Fibroblast of gingiva (primary cell): ENCODE results near the gene ELFN2.
"Not testable (repeated sequence)": the region's sequence is repeated elsewhere in the genome, so short reads cannot be mapped to it uniquely, and the experiment has no call there.

Experiments used
- DNase-seq: peaks from one replicate; pipeline ENCODE4 v3.0.0-alpha.2; 2011; ENCODE audit warnings: low read depth

ELFN2 gene

GRCh38 chr22:37410174-37411055 is 16.9 kb downstream of the ELFN2 start:
- no peak for DNase-seq

GRCh38 chr22:37409459-37410050 is 17.7 kb downstream of the ELFN2 start:
- no peak for DNase-seq

GRCh38 chr22:37409031-37409430 is 18.2 kb downstream of the ELFN2 start:
- no peak for DNase-seq

- no peak for DNase-seq
Measured at GRCh38 chr22:37407856-37408255, 19.4 kb downstream of the ELFN2 start.

- no peak for DNase-seq
Measured at GRCh38 chr22:37406441-37407235, 20.6 kb downstream of the ELFN2 start.

- DNase-seq = no peak
Measured at GRCh38 chr22:37404091-37404490, 23.2 kb downstream of the ELFN2 start.

- DNase-seq = no peak
Measured at GRCh38 chr22:37403267-37403960, 23.9 kb downstream of the ELFN2 start.

GRCh38 chr22:37402184-37402506 is 25.1 kb downstream of the ELFN2 start:
- DNase-seq = no peak

- DNase-seq = no peak
Measured at GRCh38 chr22:37401401-37402183, 25.7 kb downstream of the ELFN2 start.

GRCh38 chr22:37400719-37401118 is 26.6 kb downstream of the ELFN2 start:
- no peak for DNase-seq

- DNase-seq = not testable (repeated sequence)
Measured at GRCh38 chr22:37399457-37399856, 27.8 kb downstream of the ELFN2 start.

GRCh38 chr22:37397226-37397625 is 30.1 kb downstream of the ELFN2 start:
- DNase-seq = no peak

- no peak for DNase-seq
Measured at GRCh38 chr22:37396488-37397084, 30.7 kb downstream of the ELFN2 start.

- no peak for DNase-seq
Measured at GRCh38 chr22:37394341-37394740, 32.9 kb downstream of the ELFN2 start.

GRCh38 chr22:37393746-37394145 is 33.5 kb downstream of the ELFN2 start:
- no peak for DNase-seq

- no peak for DNase-seq
Measured at GRCh38 chr22:37392721-37393328, 34.5 kb downstream of the ELFN2 start.

GRCh38 chr22:37391702-37392101 is 35.6 kb downstream of the ELFN2 start:
- DNase-seq = no peak

- no peak for DNase-seq
Measured at GRCh38 chr22:37390075-37390474, 37.2 kb downstream of the ELFN2 start.

- DNase-seq = no peak
Measured at GRCh38 chr22:37388538-37388937, 38.7 kb downstream of the ELFN2 start.

- DNase-seq = no peak
Measured at GRCh38 chr22:37387793-37388192, 39.5 kb downstream of the ELFN2 start.

GRCh38 chr22:37386441-37386840 is 40.8 kb downstream of the ELFN2 start:
- DNase-seq = no peak
